ENCODE results near the gene PITPNM1.
"Not testable (repeated sequence)": the region's sequence is repeated elsewhere in the genome, so short reads cannot be mapped to it uniquely, and the experiment has no call there.

The PITPNM1 gene

DNA sequence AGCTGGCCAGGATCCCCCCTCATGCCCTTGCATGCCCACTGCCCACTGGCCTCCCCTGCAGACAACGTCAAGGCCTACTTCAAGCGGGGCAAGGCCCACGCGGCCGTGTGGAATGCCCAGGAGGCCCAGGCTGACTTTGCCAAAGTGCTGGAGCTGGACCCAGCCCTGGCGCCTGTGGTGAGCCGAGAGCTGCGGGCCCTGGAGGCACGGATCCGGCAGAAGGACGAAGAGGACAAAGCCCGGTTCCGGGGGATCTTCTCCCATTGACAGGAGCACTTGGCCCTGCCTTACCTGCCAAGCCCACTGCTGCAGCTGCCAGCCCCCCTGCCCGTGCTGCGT is 14.5 kb downstream of the PITPNM1 start:
- DNase-seq (ENCODE audit: low read depth, low spot score) = no peak
- TF ChIP-seq POLR2AphosphoS5 (IDR thresholded peaks at IDR 0.05; ENCODE audit: borderline replicate concordance, low read depth, low read length) (no peak), EZH2 (IDR thresholded peaks at IDR 0.05) (no peak), FOXP2 (optimal IDR thresholded peaks at IDR 0.05; ENCODE audit: control extremely low read depth, extremely low read length, insufficient read depth) (no peak)
- peaks cover 9% of the 10 kb centered on the region; the same call in 1 of the 2 replicates for H3K36me3 ChIP-seq (ENCODE audit: insufficient read depth, low read length)
- H3K27ac ChIP-seq = no peak overlapping the region
- H3K9me3 ChIP-seq (ENCODE audit: low read depth, low read length) = no peaks in the 10 kb centered on the region
- H3K4me3 ChIP-seq = no peak overlapping the region
- H3K9ac ChIP-seq (ENCODE audit: insufficient read length) = no peak overlapping the region

DNA sequence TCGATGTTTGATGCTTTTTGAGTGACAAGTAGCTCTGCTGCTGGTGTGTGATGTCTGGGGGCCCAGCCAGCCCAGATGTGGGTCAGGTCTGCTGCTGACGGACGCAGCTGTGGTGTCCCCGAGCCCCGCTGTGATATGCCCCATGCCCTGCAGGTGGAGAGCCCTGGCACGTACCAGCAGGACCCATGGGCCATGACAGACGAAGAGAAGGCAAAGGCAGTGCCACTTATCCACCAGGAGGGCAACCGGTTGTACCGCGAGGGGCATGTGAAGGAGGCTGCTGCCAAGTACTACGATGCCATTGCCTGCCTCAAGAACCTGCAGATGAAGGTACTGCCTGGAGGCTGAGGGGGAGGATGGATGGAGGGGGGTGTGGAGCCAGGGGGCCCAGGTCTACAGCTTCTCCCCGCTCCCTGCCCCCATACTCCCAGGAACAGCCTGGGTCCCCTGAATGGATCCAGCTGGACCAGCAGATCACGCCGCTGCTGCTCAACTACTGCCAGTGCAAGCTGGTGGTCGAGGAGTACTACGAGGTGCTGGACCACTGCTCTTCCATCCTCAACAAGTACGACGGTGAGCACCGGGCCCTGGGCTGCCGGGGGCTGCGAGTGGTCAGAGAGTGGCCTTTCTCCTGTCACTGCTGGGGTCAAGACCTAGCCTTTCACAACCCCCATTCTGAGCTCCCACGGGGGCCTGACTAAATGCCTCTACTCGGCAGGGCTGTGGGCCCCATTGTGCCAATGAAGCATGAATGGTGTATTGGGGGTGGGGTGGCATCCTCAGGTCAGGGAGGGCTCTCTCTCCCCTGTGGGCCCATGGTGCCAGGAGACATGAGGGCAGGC is 15.1 kb downstream of the PITPNM1 start:
- no peak overlapping the region for H3K4me3 ChIP-seq
- no peak overlapping the region for H3K27ac ChIP-seq
- H3K36me3 ChIP-seq (ENCODE audit: insufficient read depth, low read length) = peaks cover 9% of the 10 kb centered on the region; the same call in 1 of the 2 replicates
- no peaks in the 10 kb centered on the region for H3K9me3 ChIP-seq (ENCODE audit: low read depth, low read length)
- DNase-seq (ENCODE audit: low read depth, low spot score) = no peak
- TF ChIP-seq POLR2AphosphoS5 (IDR thresholded peaks at IDR 0.05; ENCODE audit: borderline replicate concordance, low read depth, low read length) = no peak
- no peak for TF ChIP-seq EZH2 (IDR thresholded peaks at IDR 0.05)
- no peak for TF ChIP-seq FOXP2 (optimal IDR thresholded peaks at IDR 0.05; ENCODE audit: control extremely low read depth, extremely low read length, insufficient read depth)
- no peak overlapping the region for H3K9ac ChIP-seq (ENCODE audit: insufficient read length)

DNA sequence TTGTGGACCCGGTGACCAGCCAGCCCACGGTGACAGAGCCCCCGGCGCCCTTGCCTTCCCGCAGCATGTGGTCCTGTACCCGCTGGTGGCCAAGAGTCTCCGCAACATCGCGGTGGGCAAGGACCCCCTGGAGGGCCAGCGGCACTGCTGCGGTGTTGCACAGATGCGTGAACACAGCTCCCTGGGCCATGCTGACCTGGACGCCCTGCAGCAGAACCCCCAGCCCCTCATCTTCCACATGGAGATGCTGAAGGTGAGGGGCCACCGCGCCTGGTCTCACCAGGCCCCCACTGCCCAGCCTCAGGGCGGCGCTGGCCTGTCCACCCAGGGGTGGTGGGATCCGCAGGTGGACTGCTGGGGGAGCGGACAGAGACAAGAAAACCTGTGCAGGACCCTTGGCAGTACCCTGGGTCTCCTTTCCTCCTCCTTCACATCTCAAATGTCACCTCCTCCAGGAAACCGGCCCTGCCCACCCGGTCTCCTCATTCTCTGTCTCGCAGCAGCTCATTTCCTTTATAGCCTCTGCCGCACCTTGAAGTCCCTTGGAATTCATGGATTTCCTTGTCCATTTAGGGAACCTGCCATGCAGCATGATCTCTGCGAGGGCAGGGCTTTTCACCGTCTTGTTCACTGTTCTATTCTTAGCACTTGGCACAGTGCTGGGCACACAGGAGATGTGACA is 15.8 kb downstream of the PITPNM1 start:
- no peaks in the 10 kb centered on the region for H3K9me3 ChIP-seq (ENCODE audit: low read depth, low read length)
- H3K27ac ChIP-seq = no peak overlapping the region
- H3K4me3 ChIP-seq = no peak overlapping the region
- TF ChIP-seq FOXP2 (optimal IDR thresholded peaks at IDR 0.05; ENCODE audit: control extremely low read depth, extremely low read length, insufficient read depth) = no peak
- H3K36me3 ChIP-seq (ENCODE audit: insufficient read depth, low read length) = peaks cover 9% of the 10 kb centered on the region; the same call in 1 of the 2 replicates
- H3K9ac ChIP-seq (ENCODE audit: insufficient read length) = no peak overlapping the region
- no peak for DNase-seq (ENCODE audit: low read depth, low spot score)

DNA sequence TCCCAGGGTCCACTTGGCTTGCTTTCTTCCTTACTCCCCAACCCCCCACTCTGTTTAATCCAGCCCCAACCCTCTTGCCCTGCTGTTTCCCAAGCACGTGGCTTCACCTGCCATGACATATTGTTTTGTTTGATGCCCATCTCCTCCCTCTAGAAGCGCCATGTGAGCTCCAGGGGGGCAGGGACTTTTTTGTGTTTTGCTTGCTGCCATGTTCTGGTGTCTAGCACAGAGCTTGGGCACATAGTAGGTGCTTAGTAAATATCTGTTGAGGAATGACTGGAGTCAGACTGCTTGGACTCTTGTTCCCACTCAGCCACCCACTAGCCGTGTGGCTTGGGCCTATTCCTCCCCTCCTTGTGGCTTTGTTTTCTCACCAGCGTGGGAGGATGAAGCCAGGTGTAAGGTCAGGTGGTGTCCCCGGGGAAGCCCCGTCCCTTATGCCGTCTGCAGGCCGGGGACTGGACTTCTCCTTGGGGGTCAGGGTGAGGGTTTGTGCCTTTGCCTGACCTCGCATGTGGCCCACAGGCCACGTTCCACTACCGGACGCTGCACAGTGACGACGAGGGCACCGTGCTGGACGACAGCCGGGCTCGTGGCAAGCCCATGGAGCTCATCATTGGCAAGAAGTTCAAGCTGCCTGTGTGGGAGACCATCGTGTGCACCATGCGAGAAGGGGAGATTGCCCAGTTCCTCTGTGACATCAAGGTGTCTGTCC is 18.5 kb downstream of the PITPNM1 start:
- no peak overlapping the region for H3K4me3 ChIP-seq
- no peak for TF ChIP-seq POLR2AphosphoS5 (IDR thresholded peaks at IDR 0.05; ENCODE audit: borderline replicate concordance, low read depth, low read length)
- no peak for TF ChIP-seq FOXP2 (optimal IDR thresholded peaks at IDR 0.05; ENCODE audit: control extremely low read depth, extremely low read length, insufficient read depth)
- no peak for TF ChIP-seq EZH2 (IDR thresholded peaks at IDR 0.05)
- no peak overlapping the region for H3K9ac ChIP-seq (ENCODE audit: insufficient read length)
- H3K27ac ChIP-seq = no peak overlapping the region
- H3K9me3 ChIP-seq (ENCODE audit: low read depth, low read length) = no peaks in the 10 kb centered on the region
- no peak for DNase-seq (ENCODE audit: low read depth, low spot score)
- peaks cover 9% of the 10 kb centered on the region; the same call in 1 of the 2 replicates for H3K36me3 ChIP-seq (ENCODE audit: insufficient read depth, low read length)

DNA sequence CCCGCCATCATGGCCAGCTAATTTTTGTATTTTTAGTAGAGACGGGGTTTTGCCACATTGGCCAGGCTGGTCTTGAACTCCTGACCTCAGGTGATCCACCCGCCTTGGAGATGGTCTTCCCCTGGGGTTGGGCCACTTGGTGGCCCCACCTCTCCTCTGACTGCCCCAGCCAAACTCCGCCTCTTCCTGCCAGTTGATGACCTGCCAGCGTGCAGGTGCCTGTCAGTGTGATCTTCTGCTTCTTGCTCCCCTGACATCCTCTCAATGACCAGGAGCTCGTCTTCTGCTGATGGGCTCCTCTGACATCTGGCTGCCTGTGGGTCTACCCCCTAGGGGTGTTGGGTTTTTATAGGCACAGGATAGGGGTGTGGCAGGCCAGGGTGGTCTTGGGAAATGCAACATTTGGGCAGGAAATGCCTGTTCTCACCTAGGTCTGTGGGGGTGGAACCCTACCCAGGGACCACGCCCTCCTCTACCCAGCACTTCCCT is 19.2 kb downstream of the PITPNM1 start:
- not testable (repeated sequence) for H3K36me3 ChIP-seq (ENCODE audit: insufficient read depth, low read length); H3K4me3 ChIP-seq; H3K9me3 ChIP-seq (ENCODE audit: low read depth, low read length); H3K27ac ChIP-seq; H3K9ac ChIP-seq (ENCODE audit: insufficient read length); DNase-seq (ENCODE audit: low read depth, low spot score)

DNA sequence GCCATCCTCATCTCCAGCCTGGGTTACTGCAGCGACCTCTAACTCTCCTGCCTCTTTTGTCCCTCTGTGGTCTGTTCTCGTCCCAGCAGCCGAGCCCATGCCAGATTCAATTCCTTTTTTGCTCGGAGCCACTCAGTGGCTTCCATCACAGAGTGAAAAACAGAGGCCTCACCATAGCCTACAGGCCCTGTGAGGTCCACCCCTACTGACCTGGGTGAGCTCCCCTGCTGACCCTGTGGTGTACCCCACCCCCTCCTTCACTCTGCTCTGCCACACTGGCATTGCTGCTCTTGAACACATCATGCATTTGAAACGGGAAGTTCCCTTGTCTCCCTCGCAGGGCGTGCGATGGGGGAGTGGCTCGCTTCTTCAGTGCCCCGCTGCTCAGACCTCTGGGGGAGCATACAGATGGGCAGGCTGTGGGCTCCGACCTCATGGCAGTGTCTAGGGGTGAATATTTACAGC is 20.3 kb downstream of the PITPNM1 start:
- no peak for DNase-seq (ENCODE audit: low read depth, low spot score)
- Histone ChIP-seq H3K4me3 (no peak overlapping the region), H3K9ac (ENCODE audit: insufficient read length) (no peak overlapping the region), H3K27ac (no peak overlapping the region), H3K36me3 (ENCODE audit: insufficient read depth, low read length) (peaks cover 3% of the 10 kb centered on the region; the same call in 1 of the 2 replicates), H3K9me3 (ENCODE audit: low read depth, low read length) (no peaks in the 10 kb centered on the region)
- no peak for TF ChIP-seq EZH2 (IDR thresholded peaks at IDR 0.05)
- no peak for TF ChIP-seq POLR2AphosphoS5 (IDR thresholded peaks at IDR 0.05; ENCODE audit: borderline replicate concordance, low read depth, low read length)
- TF ChIP-seq FOXP2 (optimal IDR thresholded peaks at IDR 0.05; ENCODE audit: control extremely low read depth, extremely low read length, insufficient read depth) = no peak

DNA sequence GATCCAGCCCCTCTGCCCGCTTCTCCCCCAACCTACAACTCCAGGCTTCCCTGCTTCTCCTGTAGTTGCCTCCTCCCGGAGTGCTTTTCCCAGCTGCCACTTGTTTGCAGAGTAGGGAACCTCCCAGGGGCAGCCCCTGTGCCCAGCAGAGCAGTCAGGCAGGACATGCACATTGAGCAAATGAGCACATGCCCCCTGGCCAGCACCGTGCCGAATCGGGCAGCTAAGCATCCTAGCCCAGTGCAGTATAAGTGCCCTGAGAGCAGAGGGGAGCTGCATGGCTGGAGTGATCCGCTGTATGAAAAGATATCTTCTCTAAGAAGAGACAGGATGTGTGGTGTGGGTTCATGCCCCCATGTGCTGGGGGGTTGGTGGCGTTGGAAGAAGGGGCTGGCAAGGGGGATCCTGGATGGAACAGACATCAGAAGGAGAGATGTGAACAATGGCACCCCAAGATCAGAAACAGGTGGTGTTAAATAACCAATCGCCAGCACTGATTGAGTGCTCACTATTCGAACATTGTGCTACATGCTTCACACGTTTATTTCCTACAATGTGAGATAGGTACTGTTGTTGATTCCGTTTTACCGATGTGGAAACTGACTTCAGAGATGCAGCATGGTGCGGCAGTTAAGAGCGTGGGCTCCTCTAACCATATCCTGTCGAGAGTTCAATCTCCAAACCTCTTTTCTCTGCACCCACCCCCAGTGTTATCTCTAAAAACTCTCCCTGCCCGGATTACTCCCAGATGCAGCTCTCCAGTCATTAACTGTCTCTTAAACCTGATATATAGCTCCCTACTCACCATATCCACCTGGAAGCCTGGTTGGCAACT is 21.1 kb downstream of the PITPNM1 start:
- H3K9me3 ChIP-seq (ENCODE audit: low read depth, low read length) = no peaks in the 10 kb centered on the region
- H3K27ac ChIP-seq = peak overlapping the region; percentile 15; the same call in 1 of the 2 replicates
- H3K4me3 ChIP-seq = peak overlapping the region; percentile 89
- peaks cover 3% of the 10 kb centered on the region; the same call in 1 of the 2 replicates for H3K36me3 ChIP-seq (ENCODE audit: insufficient read depth, low read length)
- no peak for TF ChIP-seq EZH2 (IDR thresholded peaks at IDR 0.05)
- TF ChIP-seq POLR2AphosphoS5 (IDR thresholded peaks at IDR 0.05; ENCODE audit: borderline replicate concordance, low read depth, low read length) = no peak
- TF ChIP-seq FOXP2 (optimal IDR thresholded peaks at IDR 0.05; ENCODE audit: control extremely low read depth, extremely low read length, insufficient read depth) = no peak
- no peak for DNase-seq (ENCODE audit: low read depth, low spot score)
- peak overlapping the region; percentile 73 for H3K9ac ChIP-seq (ENCODE audit: insufficient read length)

Data from SK-N-MC (cell line).